Fibroblast of mammary gland (primary cell): Measurements from ENCODE around the gene CHD9.
A peak's percentile ranks its signal among the peaks of the same experiment; 100 is the strongest.

ENCODE experiments used
- DNase-seq: peaks from one replicate; pipeline ENCODE4 v3.0.0-alpha.2; 2010; ENCODE audit warnings: low read depth
- H3K4me3 ChIP-seq: 2 replicates; pipeline ENCODE4 v1.5.1; 2011; ENCODE audit warnings: low read depth, mild to moderate bottlenecking, low read length, moderate library complexity; ENCODE audit not compliant: control insufficient read depth
- TF ChIP-seq, protein P1 (sequence below): conservative IDR thresholded peaks from 2 replicates; pipeline ENCODE4 v1.5.1; 2011; ENCODE audit warnings: low read depth, low read length, inconsistent platforms; ENCODE audit not compliant: control insufficient read depth, insufficient read depth

The CHD9 gene

DNA sequence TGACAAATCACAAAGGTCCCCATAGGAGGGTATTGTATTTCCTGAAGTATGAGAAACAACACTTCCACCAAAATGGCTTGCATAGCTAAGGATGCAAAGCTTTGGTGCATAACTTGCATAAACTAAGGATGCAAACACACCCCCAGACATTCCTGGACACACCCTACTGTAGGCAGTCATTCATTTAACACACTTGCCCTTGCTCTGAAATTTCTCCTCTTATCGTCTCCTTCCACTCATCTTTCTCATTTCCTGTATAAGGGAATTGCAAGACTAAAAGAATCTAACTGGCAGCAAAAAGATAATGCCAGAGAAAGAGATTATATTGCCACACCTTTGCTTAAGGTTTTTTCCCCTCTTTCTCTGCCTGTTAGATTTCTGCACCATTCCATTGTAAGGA lies 28.3 kb downstream of the CHD9 start:
- H3K4me3 ChIP-seq, result no peak overlapping the region
- TF ChIP-seq, protein P1, sequence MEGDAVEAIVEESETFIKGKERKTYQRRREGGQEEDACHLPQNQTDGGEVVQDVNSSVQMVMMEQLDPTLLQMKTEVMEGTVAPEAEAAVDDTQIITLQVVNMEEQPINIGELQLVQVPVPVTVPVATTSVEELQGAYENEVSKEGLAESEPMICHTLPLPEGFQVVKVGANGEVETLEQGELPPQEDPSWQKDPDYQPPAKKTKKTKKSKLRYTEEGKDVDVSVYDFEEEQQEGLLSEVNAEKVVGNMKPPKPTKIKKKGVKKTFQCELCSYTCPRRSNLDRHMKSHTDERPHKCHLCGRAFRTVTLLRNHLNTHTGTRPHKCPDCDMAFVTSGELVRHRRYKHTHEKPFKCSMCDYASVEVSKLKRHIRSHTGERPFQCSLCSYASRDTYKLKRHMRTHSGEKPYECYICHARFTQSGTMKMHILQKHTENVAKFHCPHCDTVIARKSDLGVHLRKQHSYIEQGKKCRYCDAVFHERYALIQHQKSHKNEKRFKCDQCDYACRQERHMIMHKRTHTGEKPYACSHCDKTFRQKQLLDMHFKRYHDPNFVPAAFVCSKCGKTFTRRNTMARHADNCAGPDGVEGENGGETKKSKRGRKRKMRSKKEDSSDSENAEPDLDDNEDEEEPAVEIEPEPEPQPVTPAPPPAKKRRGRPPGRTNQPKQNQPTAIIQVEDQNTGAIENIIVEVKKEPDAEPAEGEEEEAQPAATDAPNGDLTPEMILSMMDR, result no peak
- no peak for DNase-seq

GRCh38 chr16:53084141-53084541 lies 29.4 kb downstream of the CHD9 start:
- no peak for DNase-seq
- TF ChIP-seq, protein P1, result no peak
- H3K4me3 ChIP-seq, result no peak overlapping the region

- H3K4me3 ChIP-seq, result no peak overlapping the region
- no peak for DNase-seq
- TF ChIP-seq, protein P1, result no peak
Observed at GRCh38 chr16:53084746-53085334, 30.0 kb downstream of the CHD9 start.

- DNase-seq, result peak; percentile 54
- no peak overlapping the region for H3K4me3 ChIP-seq
- TF ChIP-seq, protein P1, result no peak
Observed at GRCh38 chr16:53085369-53085843, 30.6 kb downstream of the CHD9 start.

GRCh38 chr16:53085931-53086421 lies 31.2 kb downstream of the CHD9 start:
- H3K4me3 ChIP-seq, result no peak overlapping the region
- TF ChIP-seq, protein P1, result no peak
- DNase-seq, result peak; percentile 80

DNA sequence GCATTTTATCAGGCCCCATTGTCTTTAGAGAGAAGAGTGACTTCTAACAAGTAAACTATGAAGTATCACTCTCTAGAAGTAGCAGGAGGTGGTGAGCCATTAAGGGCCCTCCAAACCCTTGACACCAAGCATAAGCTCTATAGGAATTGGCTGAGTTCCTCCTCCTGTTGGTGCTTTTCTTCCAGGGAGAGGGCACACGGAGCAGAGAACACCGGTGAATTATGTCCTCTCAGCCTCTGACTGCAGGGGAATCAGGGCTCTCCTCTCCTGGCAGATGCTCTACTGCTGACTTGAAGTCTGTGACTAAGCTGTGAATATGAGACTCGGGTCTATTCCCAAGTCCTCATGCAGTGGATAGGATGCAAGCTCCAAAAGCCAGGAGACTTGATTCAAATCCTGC lies 32.3 kb downstream of the CHD9 start:
- H3K4me3 ChIP-seq, result no peak overlapping the region
- DNase-seq, result peak; percentile 87
- TF ChIP-seq, protein P1, result no peak
